SU-DHL-6 (cell line): Measurements from ENCODE around the gene MARCHF4.

Source experiments
- EZH2phosphoT487 ChIP-seq: fragments of 200-600 bp; sonication (generic), shearing (Covaris generic); conservative IDR thresholded peaks from 2 replicates; pipeline ENCODE4 v1.6.1; 2018; ENCODE audit warnings: mild to moderate bottlenecking, antibody characterized with exemption, low read length, moderate library complexity, mixed read lengths
- TF ChIP-seq, protein P1 (sequence below): fragments of 200-600 bp; sonication (generic); IDR thresholded peaks from one replicate; pipeline ENCODE4 v1.5.1; 2017; ENCODE audit warnings: antibody characterized with exemption, mild to moderate bottlenecking, low read length, moderate library complexity; ENCODE audit not compliant: insufficient read depth, poor library complexity, severe bottlenecking

- TF ChIP-seq, protein P1, sequence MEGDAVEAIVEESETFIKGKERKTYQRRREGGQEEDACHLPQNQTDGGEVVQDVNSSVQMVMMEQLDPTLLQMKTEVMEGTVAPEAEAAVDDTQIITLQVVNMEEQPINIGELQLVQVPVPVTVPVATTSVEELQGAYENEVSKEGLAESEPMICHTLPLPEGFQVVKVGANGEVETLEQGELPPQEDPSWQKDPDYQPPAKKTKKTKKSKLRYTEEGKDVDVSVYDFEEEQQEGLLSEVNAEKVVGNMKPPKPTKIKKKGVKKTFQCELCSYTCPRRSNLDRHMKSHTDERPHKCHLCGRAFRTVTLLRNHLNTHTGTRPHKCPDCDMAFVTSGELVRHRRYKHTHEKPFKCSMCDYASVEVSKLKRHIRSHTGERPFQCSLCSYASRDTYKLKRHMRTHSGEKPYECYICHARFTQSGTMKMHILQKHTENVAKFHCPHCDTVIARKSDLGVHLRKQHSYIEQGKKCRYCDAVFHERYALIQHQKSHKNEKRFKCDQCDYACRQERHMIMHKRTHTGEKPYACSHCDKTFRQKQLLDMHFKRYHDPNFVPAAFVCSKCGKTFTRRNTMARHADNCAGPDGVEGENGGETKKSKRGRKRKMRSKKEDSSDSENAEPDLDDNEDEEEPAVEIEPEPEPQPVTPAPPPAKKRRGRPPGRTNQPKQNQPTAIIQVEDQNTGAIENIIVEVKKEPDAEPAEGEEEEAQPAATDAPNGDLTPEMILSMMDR, result no peak
- TF ChIP-seq EZH2phosphoT487, result no peak
Measured at GRCh38 chr2:216416571-216417307, 44.5 kb upstream of the MARCHF4 start.
